HG03520 (cell line): Measurements from ENCODE around the gene DMAP1.

ENCODE experiments used
- ATAC-seq: cut with Tn5 transposase; IDR thresholded peaks from one replicate; pipeline ENCODE4 v1.9.1; 2021; ENCODE audit warnings: mild to moderate bottlenecking, moderate library complexity; ENCODE audit not compliant: unreplicated experiment

The DMAP1 gene

GRCh38 chr1:44251989-44252671, 38.9 kb downstream of the DMAP1 start:
- ATAC-seq = no peak

- ATAC-seq = no peak
Observed at GRCh38 chr1:44254392-44254910, 41.2 kb downstream of the DMAP1 start.

- no peak for ATAC-seq
Observed at GRCh38 chr1:44256762-44257554, 43.7 kb downstream of the DMAP1 start.

DNA sequence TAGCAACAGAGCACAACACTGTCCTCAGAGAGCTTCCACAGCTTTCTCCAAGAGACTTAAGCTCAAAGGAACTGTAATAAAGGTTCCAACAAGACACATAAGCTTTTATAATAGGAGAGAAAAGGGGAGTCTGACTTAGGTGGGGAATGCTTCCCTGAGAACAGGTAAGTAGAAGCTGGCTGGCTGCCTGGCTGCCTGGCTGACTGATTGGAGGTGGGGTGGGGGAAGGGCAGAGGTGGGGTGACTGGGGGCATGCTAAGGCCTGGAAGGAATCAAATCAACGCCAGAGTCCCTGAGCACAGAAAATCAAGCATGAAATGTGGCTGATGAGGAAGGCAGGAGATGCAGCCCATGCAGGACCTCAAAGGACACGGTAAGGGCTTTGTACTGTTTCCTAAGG, 45.8 kb downstream of the DMAP1 start:
- ATAC-seq = no peak

- no peak for ATAC-seq
Observed at GRCh38 chr1:44260792-44261170, 47.5 kb downstream of the DMAP1 start.

- no peak for ATAC-seq
Observed at GRCh38 chr1:44261171-44261817, 48.0 kb downstream of the DMAP1 start.

GRCh38 chr1:44261962-44262361, 48.7 kb downstream of the DMAP1 start:
- ATAC-seq = no peak

DNA sequence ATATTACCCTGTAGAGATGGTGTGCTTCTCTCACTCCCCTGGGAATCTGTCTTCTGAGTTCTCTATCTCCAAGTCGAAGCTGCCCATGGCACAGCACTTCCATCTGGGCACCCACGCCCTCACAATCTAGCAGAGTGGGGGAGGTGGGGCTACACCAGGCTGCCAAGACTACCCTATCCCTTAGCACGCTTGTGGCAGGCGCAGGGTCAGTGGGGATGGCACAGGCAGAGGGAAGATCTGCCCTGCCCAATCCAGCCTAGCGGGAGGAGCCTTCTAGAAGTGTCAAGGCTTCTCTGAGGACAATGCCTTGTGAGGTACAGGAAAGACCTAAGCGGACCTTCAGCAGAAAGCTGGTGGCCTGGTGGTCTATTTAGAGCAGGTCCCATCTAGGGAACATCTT, 49.1 kb downstream of the DMAP1 start:
- no peak for ATAC-seq

DNA sequence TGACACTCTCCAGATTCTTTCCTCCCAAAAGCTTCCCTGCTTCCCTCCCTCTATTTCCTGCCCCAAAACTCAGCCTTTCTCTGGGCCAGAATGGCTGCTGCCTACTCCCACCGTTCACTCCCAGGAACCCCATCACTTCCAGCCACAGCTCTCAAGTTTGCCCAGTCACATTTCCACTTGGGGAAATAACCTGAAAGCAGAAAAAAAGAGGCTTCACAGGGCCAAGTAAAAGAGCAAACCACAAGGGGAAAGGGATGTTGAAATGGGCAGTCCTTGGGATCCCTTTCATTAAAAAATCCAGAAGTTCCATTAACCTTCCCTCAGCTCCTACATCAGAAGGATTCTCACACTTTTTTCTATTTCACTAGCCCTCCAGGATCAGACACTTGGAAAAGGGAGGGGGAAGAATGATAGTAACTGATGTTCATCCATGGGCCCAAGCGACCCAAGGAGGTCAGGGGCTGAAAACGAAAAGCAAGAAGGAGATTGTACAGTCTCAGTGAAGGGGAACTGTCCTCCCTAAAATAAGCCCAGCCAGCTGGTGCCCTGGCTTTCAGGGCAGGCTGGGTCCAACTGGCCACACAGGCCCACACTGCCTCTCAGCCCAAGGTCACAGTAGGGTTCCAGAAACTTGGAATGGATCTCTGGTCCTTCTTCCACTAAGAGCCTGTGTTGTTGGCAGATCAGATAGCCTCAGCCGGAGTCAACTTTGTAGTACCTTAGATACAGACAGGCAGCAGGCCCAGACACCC, 49.7 kb downstream of the DMAP1 start:
- ATAC-seq = no peak

- no peak for ATAC-seq
Observed at GRCh38 chr1:44263568-44264450, 50.5 kb downstream of the DMAP1 start.

DNA sequence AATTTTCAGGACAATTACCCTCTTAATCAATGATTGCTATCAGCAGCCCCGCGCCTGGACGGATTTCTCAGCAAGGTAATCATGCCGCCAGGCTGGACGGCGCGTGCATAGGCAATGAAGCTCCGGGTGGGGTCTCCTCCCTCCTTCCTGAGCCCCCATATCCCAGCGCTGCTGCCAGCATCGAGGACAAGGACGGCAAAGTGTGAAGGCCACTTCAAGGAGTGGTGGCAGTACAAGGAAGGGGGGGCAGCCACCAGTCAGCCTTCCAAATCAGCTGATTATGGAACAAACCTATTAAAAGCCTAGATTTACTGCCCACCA, 51.1 kb downstream of the DMAP1 start:
- ATAC-seq = no peak

GRCh38 chr1:44265656-44266358, 52.5 kb downstream of the DMAP1 start:
- no peak for ATAC-seq

GRCh38 chr1:44266400-44267344, 53.4 kb downstream of the DMAP1 start:
- no peak for ATAC-seq

DNA sequence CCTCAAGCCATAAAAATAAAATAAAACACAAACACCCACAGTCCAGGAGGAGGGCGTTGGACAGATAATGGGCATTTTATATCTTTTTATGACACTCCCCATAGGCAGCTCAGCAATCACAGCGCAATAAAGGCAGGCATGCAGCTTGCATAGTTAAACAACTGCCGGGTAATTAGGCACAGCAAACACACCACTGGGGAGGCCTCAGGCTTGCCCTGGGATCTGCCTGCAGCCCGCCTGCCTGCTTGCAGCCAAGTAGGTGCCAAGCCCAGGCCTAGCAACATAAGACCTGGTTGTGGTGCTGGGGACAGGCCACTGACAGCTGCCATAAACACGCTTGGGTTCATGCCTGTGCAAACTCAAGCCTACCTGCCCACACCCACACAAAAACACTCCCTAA, 54.2 kb downstream of the DMAP1 start:
- ATAC-seq = no peak

DNA sequence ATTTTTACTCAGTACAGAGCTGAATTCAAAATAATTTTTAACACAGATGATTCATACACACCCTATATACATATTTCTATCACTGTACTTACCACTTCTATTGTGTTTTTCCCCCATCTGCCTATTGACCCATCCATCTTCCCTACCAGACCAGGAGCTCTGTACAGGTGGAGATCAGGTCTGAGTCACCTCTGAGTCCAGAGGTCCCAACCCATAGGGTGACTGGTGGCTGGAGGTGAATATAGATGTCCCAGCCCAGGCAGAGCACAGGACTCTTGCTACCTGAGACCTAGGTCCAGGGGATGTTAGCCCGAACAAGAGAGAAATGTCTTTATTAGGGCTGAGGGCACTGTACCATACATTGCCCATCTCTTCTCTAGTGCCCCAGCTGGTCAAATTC, 54.8 kb downstream of the DMAP1 start:
- ATAC-seq = no peak
